ENCODE results near the gene SLC38A3.

- no peak for TF ChIP-seq EZH2 (IDR thresholded peaks at IDR 0.05; ENCODE audit: insufficient read depth, poor library complexity, severe bottlenecking)
- no peak for TF ChIP-seq EZH2phosphoT487 (IDR thresholded peaks at IDR 0.05; ENCODE audit: insufficient read depth, low read depth)
These were observed 16.5 kb downstream of the SLC38A3 start for GRCh38 chr3:50221411-50222168.

All from GM23248 (cell line).